Fibroblast of mammary gland (primary cell): ENCODE results near the gene ESRP2.
A peak's percentile ranks its signal among the peaks of the same experiment; 100 is the strongest.

Experiments used
- DNase-seq: peaks from one replicate; pipeline ENCODE4 v3.0.0-alpha.2; 2010; ENCODE audit warnings: low read depth
- H3K4me3 ChIP-seq: 2 replicates; pipeline ENCODE4 v1.5.1; 2011; ENCODE audit warnings: low read depth, mild to moderate bottlenecking, low read length, moderate library complexity; ENCODE audit not compliant: control insufficient read depth
- CTCF ChIP-seq: conservative IDR thresholded peaks from 2 replicates; pipeline ENCODE4 v1.5.1; 2011; ENCODE audit warnings: low read depth, low read length, inconsistent platforms; ENCODE audit not compliant: control insufficient read depth, insufficient read depth

ESRP2 gene

GRCh38 chr16:68202091-68202519 is 33.8 kb downstream of the ESRP2 start:
- peak; percentile 6 for DNase-seq
- TF ChIP-seq CTCF, result no peak
- no peak overlapping the region for H3K4me3 ChIP-seq

GRCh38 chr16:68200088-68200783 is 35.7 kb downstream of the ESRP2 start:
- no peak for TF ChIP-seq CTCF
- peak; percentile 67 for DNase-seq
- H3K4me3 ChIP-seq, result no peak overlapping the region

GRCh38 chr16:68197250-68197649 is 38.7 kb downstream of the ESRP2 start:
- TF ChIP-seq CTCF, result no peak
- no peak overlapping the region for H3K4me3 ChIP-seq
- DNase-seq, result peak; percentile 18

- H3K4me3 ChIP-seq, result no peak overlapping the region
- TF ChIP-seq CTCF, result no peak
- no peak for DNase-seq
Observed at GRCh38 chr16:68194251-68194650, 41.7 kb downstream of the ESRP2 start.

- H3K4me3 ChIP-seq, result no peak overlapping the region
- DNase-seq, result peak; percentile 63
- no peak for TF ChIP-seq CTCF
Observed at GRCh38 chr16:68190736-68191510, 45.0 kb downstream of the ESRP2 start.

GRCh38 chr16:68190081-68190480 is 45.8 kb downstream of the ESRP2 start:
- DNase-seq, result peak; percentile 40
- H3K4me3 ChIP-seq, result no peak overlapping the region
- TF ChIP-seq CTCF, result no peak
